Endothelial cell of umbilical vein (primary cell): ENCODE results near the gene PLXNB1. TPM values are rescaled to one million over a fixed set of nuclear protein-coding genes. Genes with fewer than 3 reads are reported as not detected.

ENCODE experiments used
- BruUV-seq: library from RNA; stranded (reverse); fragments of 400-500 nt; replicated peaks from 2 replicates; lab custom pipeline; 2021; lab: Mats Ljungman, UMichigan
- CTCF ChIA-PET: fragments of 300-600, 350-600 bp; sonication (Branson Sonifier 250); formaldehyde crosslinking; loops from one replicate; lab custom pipeline; 2021; ENCODE audit warnings: antibody characterized with exemption, inconsistent platforms; lab: Charles Lee
- POLR2A ChIA-PET: fragments of 300-600, 350-600 bp; sonication (Branson Sonifier 250); formaldehyde crosslinking; loops from one replicate; lab custom pipeline; 2021; ENCODE audit warnings: antibody characterized with exemption, inconsistent platforms; lab: Charles Lee
- DNase-seq: peaks from one replicate; pipeline ENCODE4 v3.0.0-alpha.2; 2011; ENCODE audit warnings: low read depth, low spot score
- FAIRE-seq: peaks from 2 replicates; lab custom pipeline; 2011; peaks lifted over from hg19 to GRCh38; lab: Jason Lieb, UNC
- H2AFZ ChIP-seq: 2 replicates; pipeline ENCODE4 v1.6.0; 2012; ENCODE audit warnings: low read depth, low read length, control low read depth, inconsistent platforms
- H3K27ac ChIP-seq: 2 replicates; pipeline ENCODE4 v1.5.1; 2011; ENCODE audit warnings: low read depth, mild to moderate bottlenecking, control low read depth, low read length, moderate library complexity; ENCODE audit not compliant: insufficient read depth
- H3K27me3 ChIP-seq, 2 experiments: 2 replicates each; pipeline versions ENCODE4 v1.6.0 to v1.6.1; 2011; ENCODE audit warnings: low read length in 2 of 2, mixed read lengths in 1 of 2; ENCODE audit not compliant: control insufficient read depth in 2 of 2, insufficient read depth in 2 of 2
- H3K36me3 ChIP-seq, 2 experiments: 2 replicates in 1 of 2; 3 replicates in 1 of 2; pipeline ENCODE4 v1.5.1; 2011; ENCODE audit warnings: low read length in 2 of 2, mild to moderate bottlenecking in 1 of 2, moderate library complexity in 1 of 2; ENCODE audit not compliant: control insufficient read depth in 2 of 2, insufficient read depth in 2 of 2; ENCODE audit errors: extremely low read depth in 1 of 2
- H3K4me1 ChIP-seq: 3 replicates; pipeline ENCODE4 v1.5.1; 2011; ENCODE audit warnings: mild to moderate bottlenecking, low read length; ENCODE audit not compliant: control insufficient read depth, insufficient read depth; ENCODE audit errors: extremely low read depth
- H3K4me2 ChIP-seq: 2 replicates; pipeline ENCODE4 v1.6.1; 2011; ENCODE audit warnings: low read length, control low read depth, mixed read lengths; ENCODE audit not compliant: insufficient read depth
- H3K4me3 ChIP-seq, 3 experiments: fragments of 200-600 bp in 1 of 3; sonication (generic), shearing (Covaris generic) in 1 of 3; replicated peaks in 1 of 3; 2 replicates each; pipeline ENCODE4 v1.5.1; 2011 to 2016; ENCODE audit warnings: control low read depth in 3 of 3, low read length in 3 of 3, mild to moderate bottlenecking in 2 of 3, inconsistent platforms in 1 of 3, low read depth in 1 of 3, moderate library complexity in 1 of 3; ENCODE audit not compliant: insufficient read depth in 1 of 3
- H3K79me2 ChIP-seq: 2 replicates; pipeline ENCODE4 v1.6.0; 2012; ENCODE audit warnings: low read length, inconsistent platforms; ENCODE audit not compliant: control insufficient read depth, insufficient read depth
- H3K9ac ChIP-seq: replicated peaks from 2 replicates; pipeline ENCODE3; 2011; ENCODE audit warnings: low read length, control low read depth; ENCODE audit not compliant: insufficient read depth; ENCODE audit errors: extremely low read depth
- H3K9me1 ChIP-seq: replicated peaks from 3 replicates; pipeline ENCODE4 v1.6.0; 2011; ENCODE audit warnings: mild to moderate bottlenecking, low read length; ENCODE audit not compliant: control insufficient read depth, insufficient read depth; ENCODE audit errors: extremely low read depth
- H3K9me3 ChIP-seq: replicated peaks from 2 replicates; pipeline ENCODE4 v1.5.1; 2012; ENCODE audit warnings: low read length, inconsistent platforms; ENCODE audit not compliant: control insufficient read depth, insufficient read depth
- H4K20me1 ChIP-seq: replicated peaks from 2 replicates; pipeline ENCODE3; 2011; ENCODE audit warnings: mild to moderate bottlenecking, low read length; ENCODE audit not compliant: control insufficient read depth, insufficient read depth; ENCODE audit errors: extremely low read depth
- EZH2 ChIP-seq: IDR thresholded peaks from 2 replicates; pipeline ENCODE4 v1.6.1; 2012; ENCODE audit warnings: borderline replicate concordance, low read depth, mild to moderate bottlenecking, moderate library complexity, low read length, inconsistent platforms; ENCODE audit not compliant: severe bottlenecking
- FOS ChIP-seq: IDR thresholded peaks from 2 replicates; pipeline ENCODE4 v1.6.1; 2011; ENCODE audit warnings: mild to moderate bottlenecking, low read length, moderate library complexity, borderline replicate concordance; ENCODE audit not compliant: insufficient read depth
- GATA2 ChIP-seq: IDR thresholded peaks from 2 replicates; pipeline ENCODE4 v1.7.0; 2011; ENCODE audit warnings: low read depth, mild to moderate bottlenecking, moderate library complexity, mixed read lengths, low read length; ENCODE audit not compliant: insufficient read length, insufficient read depth
- JUN ChIP-seq: IDR thresholded peaks from 2 replicates; pipeline ENCODE4 v1.6.1; 2011; ENCODE audit warnings: borderline replicate concordance, low read depth; ENCODE audit not compliant: insufficient read length, insufficient read depth
- MYC ChIP-seq: IDR thresholded peaks from one replicate; pipeline ENCODE4 v1.6.1; 2011; ENCODE audit warnings: mild to moderate bottlenecking, low read depth, low read length
- POLR2A ChIP-seq: IDR thresholded peaks from 2 replicates; pipeline ENCODE4 v1.6.1; 2012; ENCODE audit warnings: low read depth, mild to moderate bottlenecking, control low read depth, low read length
- POLR2AphosphoS5 ChIP-seq: IDR thresholded peaks from 2 replicates; pipeline ENCODE4 v1.6.1; 2012; ENCODE audit warnings: low read depth, mild to moderate bottlenecking, control low read depth, low read length, moderate library complexity; ENCODE audit not compliant: insufficient read depth
- dilution Hi-C: fragments of 300-500 bp; cut with MboI; formaldehyde crosslinking; loops from one replicate; pipeline ENCODE4 v1.15.0; 2019; ENCODE audit warnings: low sequenced_read_pairs; ENCODE audit not compliant: extremely low pct_ligation_motif_present
- intact Hi-C: fragments of 100-400 bp; cut with micrococcal nuclease; formaldehyde crosslinking; loops from one replicate; pipeline ENCODE4 v1.10.0; 2022
- polyA plus RNA-seq, 4 experiments: library from polyadenylated mRNA; depleted of rRNA in 3 of 4; stranded (reverse) in 3 of 4; unstranded in 1 of 4; fragments of >200 nt; gene quantifications; 2 replicates each; pipeline versions ENCODE4 v1.2.1 to v1.2.3, GENCODE V29; 2011 to 2012; ENCODE audit warnings: missing spikeins in 1 of 4
- total RNA-seq: library from RNA; stranded (reverse); gene quantifications from 2 replicates; pipeline ENCODE4 v1.2.3, GENCODE V29; 2021
- TF ChIP-seq, protein P1 (sequence below): IDR thresholded peaks from 2 replicates; pipeline ENCODE4 v1.6.1; 2011; ENCODE audit not compliant: insufficient read depth, insufficient read length
- TF ChIP-seq, protein P2 (sequence below), 2 donors: IDR thresholded peaks; 1 replicate in 1 of 2; 2 replicates in 1 of 2; pipeline ENCODE4 v1.5.1; 2011; ENCODE audit warnings: low read length in 2 of 2, mild to moderate bottlenecking in 2 of 2, moderate library complexity in 2 of 2, control low read depth in 1 of 2, inconsistent platforms in 1 of 2, low read depth in 1 of 2; ENCODE audit not compliant: insufficient read depth in 1 of 2; ENCODE audit errors: extremely low read depth in 1 of 2

PLXNB1 gene
- total and polyA plus RNA-seq, 2 donors (not counting 3 experiments of a cell fraction or from before 2014, with no cell fraction given), result 43.1 to 45.2 TPM

DNA sequence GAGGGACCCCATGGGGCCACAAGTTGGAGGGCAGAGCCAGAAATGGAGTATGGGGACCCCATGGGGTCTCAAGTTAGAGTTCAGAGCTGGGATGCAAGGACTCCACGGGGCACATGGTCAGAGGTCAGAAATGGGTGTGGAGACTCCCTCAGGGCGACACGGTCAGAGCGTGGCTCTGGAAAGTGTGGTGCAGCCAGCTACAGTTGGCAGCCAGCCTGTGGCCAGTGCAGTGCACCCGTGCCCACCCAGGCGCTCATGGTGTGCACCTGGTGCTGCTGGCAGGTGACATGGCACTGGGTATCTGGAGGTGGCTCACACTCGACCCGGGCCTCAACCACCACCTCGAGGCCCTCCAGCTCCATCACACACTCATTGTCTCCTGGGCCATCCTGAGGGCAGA lies 11.2 kb downstream of the PLXNB1 start:
- H3K4me2 ChIP-seq, result no peak overlapping the region
- no peaks in the 10 kb centered on the region for H3K9me3 ChIP-seq
- dilution Hi-C loops (no loop called here), intact Hi-C loops (no loop called here)
- TF ChIP-seq POLR2A (no peak), EZH2 (no peak), MYC (no peak), JUN (no peak), GATA2 (no peak), FOS (no peak), POLR2AphosphoS5 (no peak)
- TF ChIP-seq, protein P1, sequence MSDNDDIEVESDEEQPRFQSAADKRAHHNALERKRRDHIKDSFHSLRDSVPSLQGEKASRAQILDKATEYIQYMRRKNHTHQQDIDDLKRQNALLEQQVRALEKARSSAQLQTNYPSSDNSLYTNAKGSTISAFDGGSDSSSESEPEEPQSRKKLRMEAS, result no peak
- TF ChIP-seq, protein P2, sequence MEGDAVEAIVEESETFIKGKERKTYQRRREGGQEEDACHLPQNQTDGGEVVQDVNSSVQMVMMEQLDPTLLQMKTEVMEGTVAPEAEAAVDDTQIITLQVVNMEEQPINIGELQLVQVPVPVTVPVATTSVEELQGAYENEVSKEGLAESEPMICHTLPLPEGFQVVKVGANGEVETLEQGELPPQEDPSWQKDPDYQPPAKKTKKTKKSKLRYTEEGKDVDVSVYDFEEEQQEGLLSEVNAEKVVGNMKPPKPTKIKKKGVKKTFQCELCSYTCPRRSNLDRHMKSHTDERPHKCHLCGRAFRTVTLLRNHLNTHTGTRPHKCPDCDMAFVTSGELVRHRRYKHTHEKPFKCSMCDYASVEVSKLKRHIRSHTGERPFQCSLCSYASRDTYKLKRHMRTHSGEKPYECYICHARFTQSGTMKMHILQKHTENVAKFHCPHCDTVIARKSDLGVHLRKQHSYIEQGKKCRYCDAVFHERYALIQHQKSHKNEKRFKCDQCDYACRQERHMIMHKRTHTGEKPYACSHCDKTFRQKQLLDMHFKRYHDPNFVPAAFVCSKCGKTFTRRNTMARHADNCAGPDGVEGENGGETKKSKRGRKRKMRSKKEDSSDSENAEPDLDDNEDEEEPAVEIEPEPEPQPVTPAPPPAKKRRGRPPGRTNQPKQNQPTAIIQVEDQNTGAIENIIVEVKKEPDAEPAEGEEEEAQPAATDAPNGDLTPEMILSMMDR (IDR thresholded peaks at IDR 0.05; ENCODE audit: extremely low read depth in 1 of 2, insufficient read depth in 1 of 2, low read depth in 1 of 2, low read length in 2 of 2), result no peak
- no TSS peak for BruUV-seq
- ChIA-PET CTCF (interaction anchor here (1.3 to 3.8 kb wide), 2 partner anchors 17 to 18 kb away, joined by 4 to 41 read pairs; no protein-coding TSS in a partner anchor), POLR2A (no interaction called here)
- H4K20me1 ChIP-seq, result no peaks in the 10 kb centered on the region
- no peaks in the 10 kb centered on the region for H3K27me3 ChIP-seq
- H2AFZ ChIP-seq, result no peak overlapping the region
- H3K4me3 ChIP-seq, result no peak overlapping the region
- DNase-seq, result no peak
- H3K27ac ChIP-seq, result no peak overlapping the region
- no peaks in the 10 kb centered on the region for H3K4me1 ChIP-seq
- H3K36me3 ChIP-seq, result peaks cover 0 to 18% of the 10 kb centered on the region in 2 experiments
- H3K9ac ChIP-seq, result no peak overlapping the region
- H3K9me1 ChIP-seq, result no peaks in the 10 kb centered on the region
- FAIRE-seq, result no peak
- H3K79me2 ChIP-seq, result no peaks in the 10 kb centered on the region
